ENCODE data around the gene TGFBR2. TPM values are rescaled to one million over a fixed set of nuclear protein-coding genes. Genes with fewer than 3 reads are reported as not detected.

Gene TGFBR2
- total and polyA plus RNA-seq, 10 of the 15 experiments (the other 5 are each of a cell fraction or from before 2014, with no cell fraction given): 0.02 to 0.98 (median 0.18) TPM; not detected in 1

GRCh38 chr3:30602946-30603345, 3.5 kb upstream of the TGFBR2 start (continued):
- TF ChIP-seq SREBF2 (IDR thresholded peaks at IDR 0.05; ENCODE audit: low read length) (no peak), NBN (IDR thresholded peaks at IDR 0.05) (no peak), IRF4 (IDR thresholded peaks at IDR 0.05; ENCODE audit: low read depth, low read length) (no peak), ZBTB4 (CRISPR knock-in tag; IDR thresholded peaks at IDR 0.05) (no peak), SMARCA5 (IDR thresholded peaks at IDR 0.05) (no peak), NRF1 (conservative IDR thresholded peaks at IDR 0.05; ENCODE audit: low read depth, low read length) (no peak), EED (IDR thresholded peaks at IDR 0.05; ENCODE audit: low read depth) (no peak), MEF2B (IDR thresholded peaks at IDR 0.05; ENCODE audit: partially characterized antibody, poor library complexity, severe bottlenecking) (peak; percentile 60), YBX1 (IDR thresholded peaks at IDR 0.05) (no peak), HDAC6 (IDR thresholded peaks at IDR 0.05; ENCODE audit: unreplicated experiment) (no peak), SIX5 (IDR thresholded peaks at IDR 0.05; ENCODE audit: low read depth, low read length, severe bottlenecking) (no peak), KLF5 (IDR thresholded peaks at IDR 0.05; ENCODE audit: partially characterized antibody) (no peak), IRF3 (IDR thresholded peaks at IDR 0.05) (no peak), RELB (IDR thresholded peaks at IDR 0.05; ENCODE audit: low read depth) (peak; percentile 49; the same call in 1 of the 2 replicates), CEBPZ (IDR thresholded peaks at IDR 0.05; ENCODE audit: low read depth, low read length) (no peak), RCOR1 (conservative IDR thresholded peaks at IDR 0.05; ENCODE audit: low read depth, low read length) (no peak), ZNF274 (IDR thresholded peaks at IDR 0.05; ENCODE audit: insufficient read depth, insufficient read length) (no peak), MTA3 (IDR thresholded peaks at IDR 0.05; ENCODE audit: borderline replicate concordance, low read length) (no peak)
- TF ChIP-seq, protein P1, sequence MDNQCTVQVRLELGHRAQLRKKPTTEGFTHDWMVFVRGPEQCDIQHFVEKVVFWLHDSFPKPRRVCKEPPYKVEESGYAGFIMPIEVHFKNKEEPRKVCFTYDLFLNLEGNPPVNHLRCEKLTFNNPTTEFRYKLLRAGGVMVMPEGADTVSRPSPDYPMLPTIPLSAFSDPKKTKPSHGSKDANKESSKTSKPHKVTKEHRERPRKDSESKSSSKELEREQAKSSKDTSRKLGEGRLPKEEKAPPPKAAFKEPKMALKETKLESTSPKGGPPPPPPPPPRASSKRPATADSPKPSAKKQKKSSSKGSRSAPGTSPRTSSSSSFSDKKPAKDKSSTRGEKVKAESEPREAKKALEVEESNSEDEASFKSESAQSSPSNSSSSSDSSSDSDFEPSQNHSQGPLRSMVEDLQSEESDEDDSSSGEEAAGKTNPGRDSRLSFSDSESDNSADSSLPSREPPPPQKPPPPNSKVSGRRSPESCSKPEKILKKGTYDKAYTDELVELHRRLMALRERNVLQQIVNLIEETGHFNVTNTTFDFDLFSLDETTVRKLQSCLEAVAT (IDR thresholded peaks at IDR 0.05): no peak
- TF ChIP-seq, protein P2, sequence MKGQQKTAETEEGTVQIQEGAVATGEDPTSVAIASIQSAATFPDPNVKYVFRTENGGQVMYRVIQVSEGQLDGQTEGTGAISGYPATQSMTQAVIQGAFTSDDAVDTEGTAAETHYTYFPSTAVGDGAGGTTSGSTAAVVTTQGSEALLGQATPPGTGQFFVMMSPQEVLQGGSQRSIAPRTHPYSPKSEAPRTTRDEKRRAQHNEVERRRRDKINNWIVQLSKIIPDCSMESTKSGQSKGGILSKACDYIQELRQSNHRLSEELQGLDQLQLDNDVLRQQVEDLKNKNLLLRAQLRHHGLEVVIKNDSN (IDR thresholded peaks at IDR 0.05; ENCODE audit: borderline replicate concordance, extremely low read length, insufficient read depth, low read depth, low read length): no peak
